ENCODE data around the gene STEEP1. TPM values are rescaled to one million over a fixed set of nuclear protein-coding genes. Genes with fewer than 3 reads are reported as not detected.
"Not testable (repeated sequence)": the region's sequence is repeated elsewhere in the genome, so short reads cannot be mapped to it uniquely, and the experiment has no call there.

The STEEP1 gene
- total RNA-seq, 1 experiment from 2014 or later: 44.0 TPM

- no peak for DNase-seq
- H3K4me3 ChIP-seq (ENCODE audit: insufficient read depth, low read depth, low read length): no peak overlapping the region
- H3K36me3 ChIP-seq (replicated peaks; ENCODE audit: control insufficient read depth, insufficient read depth, low read length): no peaks in the 10 kb centered on the region
- H3K27me3 ChIP-seq (ENCODE audit: control insufficient read depth, insufficient read depth, low read length): no peaks in the 10 kb centered on the region
Measured at GRCh38 chrX:119505945-119506344, 59.3 kb downstream of the STEEP1 start.

GRCh38 chrX:119505145-119505544, 60.1 kb downstream of the STEEP1 start:
- H3K4me3 ChIP-seq (ENCODE audit: insufficient read depth, low read depth, low read length); H3K36me3 ChIP-seq (replicated peaks; ENCODE audit: control insufficient read depth, insufficient read depth, low read length); DNase-seq; H3K27me3 ChIP-seq (ENCODE audit: control insufficient read depth, insufficient read depth, low read length): not testable (repeated sequence)

DNA sequence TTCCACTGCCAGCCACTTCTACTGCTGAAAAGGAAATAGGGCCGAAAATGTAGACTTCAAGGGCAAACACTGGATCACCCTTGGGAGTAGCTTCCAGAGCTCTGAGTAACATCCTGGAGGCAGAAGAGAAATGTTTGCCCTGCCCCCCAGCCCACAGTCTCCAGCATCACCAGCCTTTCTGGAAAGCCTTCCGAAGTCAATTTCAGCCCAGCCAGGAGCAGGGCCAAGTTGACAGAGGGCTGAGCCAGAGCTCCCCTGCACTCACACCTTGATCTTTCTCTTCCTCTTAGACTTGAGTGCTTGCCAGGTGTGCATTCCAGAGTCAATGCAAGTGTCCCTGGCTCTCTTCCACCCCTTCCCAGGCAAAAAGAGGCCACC, 61.7 kb downstream of the STEEP1 start:
- H3K36me3 ChIP-seq (replicated peaks; ENCODE audit: control insufficient read depth, insufficient read depth, low read length): no peaks in the 10 kb centered on the region
- no peak for DNase-seq
- H3K4me3 ChIP-seq (ENCODE audit: insufficient read depth, low read depth, low read length): no peak overlapping the region
- no peaks in the 10 kb centered on the region for H3K27me3 ChIP-seq (ENCODE audit: control insufficient read depth, insufficient read depth, low read length)

- DNase-seq: no peak
- Histone ChIP-seq H3K4me3 (ENCODE audit: insufficient read depth, low read depth, low read length) (no peak overlapping the region), H3K27me3 (ENCODE audit: control insufficient read depth, insufficient read depth, low read length) (no peaks in the 10 kb centered on the region), H3K36me3 (replicated peaks; ENCODE audit: control insufficient read depth, insufficient read depth, low read length) (no peaks in the 10 kb centered on the region)
Measured at GRCh38 chrX:119502727-119503483, 62.3 kb downstream of the STEEP1 start.

DNA sequence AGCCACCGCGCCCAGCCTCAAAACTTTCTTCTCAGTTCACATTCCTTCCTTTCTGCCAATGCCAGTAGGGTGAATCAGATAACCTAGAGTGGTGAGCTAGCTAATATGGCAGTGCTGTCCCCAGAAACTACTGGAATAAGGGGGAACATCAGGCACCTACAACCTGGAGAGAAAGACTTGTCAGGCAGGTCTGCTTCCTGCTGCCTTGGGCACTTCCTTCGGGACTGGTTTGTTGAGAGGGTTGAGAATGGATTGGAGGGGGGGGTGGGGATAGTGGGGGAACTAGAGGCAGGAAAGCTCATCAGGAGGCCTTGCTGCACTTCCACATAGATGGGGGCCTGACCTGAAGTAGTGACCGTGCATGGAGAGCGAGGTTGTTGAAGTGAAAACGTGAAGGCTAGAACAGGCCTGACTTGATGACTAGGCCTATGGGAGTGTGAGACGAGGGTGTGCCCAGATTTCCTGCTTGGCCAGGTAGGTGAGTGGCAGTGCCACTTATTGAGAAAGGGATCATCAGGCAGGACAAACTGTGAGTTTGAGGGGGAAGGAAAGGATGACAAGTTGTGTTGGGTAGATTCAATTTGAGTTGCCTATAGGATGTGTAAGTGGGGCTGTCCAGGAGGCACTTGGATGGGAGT, 63.6 kb downstream of the STEEP1 start:
- Histone ChIP-seq H3K27me3 (ENCODE audit: control insufficient read depth, insufficient read depth, low read length) (no peaks in the 10 kb centered on the region), H3K36me3 (replicated peaks; ENCODE audit: control insufficient read depth, insufficient read depth, low read length) (no peaks in the 10 kb centered on the region), H3K4me3 (ENCODE audit: insufficient read depth, low read depth, low read length) (no peak overlapping the region)
- DNase-seq: no peak

GRCh38 chrX:119500061-119500800, 65.0 kb downstream of the STEEP1 start:
- H3K27me3 ChIP-seq (ENCODE audit: control insufficient read depth, insufficient read depth, low read length): no peaks in the 10 kb centered on the region
- DNase-seq: no peak
- no peaks in the 10 kb centered on the region for H3K36me3 ChIP-seq (replicated peaks; ENCODE audit: control insufficient read depth, insufficient read depth, low read length)

DNA sequence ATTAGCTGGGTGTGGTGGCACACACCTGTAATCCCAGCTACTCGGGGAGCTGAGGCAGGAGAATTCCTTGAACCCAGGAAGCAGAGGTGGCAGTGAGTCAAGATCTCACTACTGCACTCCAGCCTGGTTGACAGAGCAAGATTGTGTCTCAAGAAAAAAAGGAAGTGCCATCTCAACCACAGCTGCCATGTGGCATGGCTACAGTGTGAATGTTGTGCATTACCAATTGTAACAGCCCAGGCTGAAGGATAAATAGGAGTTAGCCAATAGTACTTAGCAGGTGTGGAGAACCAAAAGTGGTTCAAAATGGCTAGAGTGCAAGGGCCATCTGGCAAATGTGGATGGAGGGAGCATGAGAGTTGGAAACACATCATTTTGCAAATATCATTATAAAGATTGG, 68.0 kb downstream of the STEEP1 start:
- no peak for DNase-seq

More at GRCh38 chrX:119500061-119500800, 65.0 kb downstream of the STEEP1 start:
- H3K4me3 ChIP-seq (ENCODE audit: insufficient read depth, low read depth, low read length): no peak overlapping the region

DNA sequence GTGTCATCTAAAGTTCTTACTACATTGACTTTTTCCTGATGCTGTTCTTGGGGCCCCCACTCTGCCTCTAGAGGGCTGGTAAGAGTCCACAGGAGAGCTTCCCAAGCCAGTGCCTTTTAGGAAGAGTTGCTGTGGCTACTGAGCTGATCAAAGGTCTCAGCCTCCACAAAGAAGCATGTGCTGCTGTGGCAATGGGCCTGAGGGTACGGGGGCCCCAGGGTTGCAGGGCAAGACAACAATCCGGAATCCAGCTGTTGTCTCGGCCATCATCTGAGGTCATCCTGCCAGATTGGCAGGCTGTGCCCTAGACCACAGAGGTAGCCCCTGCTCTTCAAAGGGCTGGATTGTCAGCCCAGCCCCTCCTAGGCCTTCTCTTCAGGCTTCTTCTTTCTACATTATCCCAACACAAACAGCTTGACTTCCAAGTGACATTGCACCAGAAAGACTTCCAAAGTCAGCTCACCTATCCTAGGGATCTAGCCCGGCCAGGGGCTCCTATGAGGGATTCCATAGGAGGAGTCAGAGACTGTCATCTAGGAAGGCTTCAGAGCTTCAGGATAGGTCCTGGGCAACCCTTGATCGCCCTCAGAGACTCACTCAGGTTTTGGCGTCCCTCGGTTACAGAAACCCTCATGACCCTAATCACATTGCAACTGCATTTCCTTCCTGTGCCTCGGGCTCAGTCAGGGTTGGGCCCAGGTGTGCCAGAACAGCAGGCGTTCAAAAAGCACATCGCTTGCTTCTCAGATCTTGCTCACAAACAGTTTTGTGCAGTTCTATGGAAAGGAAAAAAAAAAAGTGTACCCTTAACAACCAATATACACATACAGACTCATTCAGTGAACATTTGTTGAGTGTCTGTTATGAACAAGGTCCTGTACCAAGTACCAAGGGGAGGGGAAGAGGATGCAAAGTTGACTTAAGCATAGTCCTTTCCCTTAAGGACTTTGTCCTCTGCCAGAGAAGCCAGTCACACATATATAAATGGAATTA, 69.2 kb downstream of the STEEP1 start:
- Histone ChIP-seq H3K36me3 (replicated peaks; ENCODE audit: control insufficient read depth, insufficient read depth, low read length) (no peaks in the 10 kb centered on the region), H3K4me3 (ENCODE audit: insufficient read depth, low read depth, low read length) (no peak overlapping the region), H3K27me3 (ENCODE audit: control insufficient read depth, insufficient read depth, low read length) (no peaks in the 10 kb centered on the region)
- DNase-seq: no peak

More for the DNA sequence above, 68.0 kb downstream of the STEEP1 start:
- Histone ChIP-seq H3K27me3 (ENCODE audit: control insufficient read depth, insufficient read depth, low read length) (no peaks in the 10 kb centered on the region), H3K36me3 (replicated peaks; ENCODE audit: control insufficient read depth, insufficient read depth, low read length) (no peaks in the 10 kb centered on the region), H3K4me3 (ENCODE audit: insufficient read depth, low read depth, low read length) (no peak overlapping the region)

- not testable (repeated sequence) for DNase-seq; H3K4me3 ChIP-seq (ENCODE audit: insufficient read depth, low read depth, low read length); H3K27me3 ChIP-seq (ENCODE audit: control insufficient read depth, insufficient read depth, low read length); H3K36me3 ChIP-seq (replicated peaks; ENCODE audit: control insufficient read depth, insufficient read depth, low read length)
Measured at GRCh38 chrX:119493851-119494495, 71.2 kb downstream of the STEEP1 start.

DNA sequence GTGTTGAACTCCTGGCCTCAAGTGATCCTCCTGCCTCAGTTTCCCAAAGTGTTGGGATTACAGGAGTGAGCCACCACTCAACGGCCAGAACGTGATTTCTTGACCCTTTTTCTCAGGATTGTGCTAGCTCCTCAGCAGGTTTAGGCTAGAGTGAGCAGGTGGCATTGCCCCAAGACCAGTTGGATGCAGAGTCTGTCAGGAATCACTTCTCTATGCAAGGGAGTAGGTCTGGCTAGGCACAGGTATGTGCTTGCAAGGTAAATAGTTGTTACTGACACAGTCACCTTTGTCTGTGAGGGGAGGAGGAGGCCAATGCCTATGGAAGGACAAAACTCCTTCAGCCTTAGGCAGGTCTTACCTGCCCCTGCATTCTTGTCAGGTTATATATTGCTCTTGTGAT, 72.7 kb downstream of the STEEP1 start:
- Histone ChIP-seq H3K4me3 (ENCODE audit: insufficient read depth, low read depth, low read length) (no peak overlapping the region), H3K27me3 (ENCODE audit: control insufficient read depth, insufficient read depth, low read length) (no peaks in the 10 kb centered on the region), H3K36me3 (replicated peaks; ENCODE audit: control insufficient read depth, insufficient read depth, low read length) (no peaks in the 10 kb centered on the region)
- no peak for DNase-seq

- Histone ChIP-seq H3K36me3 (replicated peaks; ENCODE audit: control insufficient read depth, insufficient read depth, low read length) (no peaks in the 10 kb centered on the region), H3K4me3 (ENCODE audit: insufficient read depth, low read depth, low read length) (no peak overlapping the region), H3K27me3 (ENCODE audit: control insufficient read depth, insufficient read depth, low read length) (no peaks in the 10 kb centered on the region)
- DNase-seq: no peak
Measured at GRCh38 chrX:119489212-119490074, 75.8 kb downstream of the STEEP1 start.

GRCh38 chrX:119488749-119489148, 76.5 kb downstream of the STEEP1 start:
- H3K36me3 ChIP-seq (replicated peaks; ENCODE audit: control insufficient read depth, insufficient read depth, low read length): no peaks in the 10 kb centered on the region
- no peak overlapping the region for H3K4me3 ChIP-seq (ENCODE audit: insufficient read depth, low read depth, low read length)
- H3K27me3 ChIP-seq (ENCODE audit: control insufficient read depth, insufficient read depth, low read length): no peaks in the 10 kb centered on the region
- DNase-seq: peak; percentile 57
